Tibial nerve (tissue), 3 donors: ENCODE results near the gene ZCCHC8.

Experiments
- CTCF ChIP-seq, 5 experiments: fragments of 200-600 bp in 3 of 5; fragments of 450-650 bp in 2 of 5; sonication (generic) in 3 of 5; IDR thresholded peaks; one replicate each; pipeline ENCODE4 v1.5.1; 2016 to 2019; ENCODE audit warnings: antibody characterized with exemption in 5 of 5, mild to moderate bottlenecking in 3 of 5, moderate library complexity in 2 of 5
- POLR2A ChIP-seq, 2 donors: fragments of 450-650 bp; IDR thresholded peaks; one replicate each; pipeline ENCODE4 v1.6.1; 2017; ENCODE audit warnings: antibody characterized with exemption in 2 of 2, mild to moderate bottlenecking in 2 of 2, moderate library complexity in 2 of 2

DNA sequence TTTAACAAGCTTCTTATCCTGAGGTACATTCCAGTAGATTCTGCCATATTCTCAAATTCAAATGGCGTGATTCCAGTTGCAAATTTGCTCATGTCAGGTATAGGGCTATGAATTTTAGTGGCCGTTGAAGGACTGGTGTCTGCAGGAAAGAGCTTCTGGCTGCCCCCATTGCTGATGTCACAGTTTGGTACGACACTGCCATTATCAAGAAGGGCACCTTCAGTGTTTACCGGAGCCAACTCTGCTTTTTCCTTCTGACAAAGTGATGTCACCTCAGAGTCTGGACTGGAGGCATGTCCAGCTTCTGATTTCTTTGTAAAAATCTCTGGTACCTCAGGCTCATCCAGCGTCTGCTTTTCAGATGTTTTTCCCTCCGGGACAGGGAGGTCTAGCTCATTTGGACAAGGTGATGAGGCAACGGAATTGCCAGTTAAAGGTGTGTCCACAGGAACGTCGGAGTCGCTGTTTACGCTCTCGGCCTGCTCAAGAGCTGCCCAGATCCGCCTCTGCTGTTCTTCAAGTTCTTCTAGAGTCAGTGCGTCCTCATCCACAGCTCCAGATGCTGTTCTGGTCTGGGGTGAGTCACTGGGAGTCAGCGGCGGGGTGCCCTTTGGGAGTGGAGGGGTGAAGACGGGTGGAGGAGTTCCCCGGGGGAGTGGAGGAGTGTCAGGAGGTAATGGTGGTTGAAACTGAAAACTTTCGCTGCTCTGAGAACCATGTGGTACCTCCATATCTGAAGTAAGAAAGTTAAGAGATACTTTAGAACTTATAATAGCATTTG is 27.0 kb downstream of the ZCCHC8 start:
- TF ChIP-seq CTCF (IDR thresholded peaks at IDR 0.05) (no peak), POLR2A (IDR thresholded peaks at IDR 0.05) (no peak)
